Parathyroid adenoma (tissue), 2 donors: ENCODE data around the gene CHTF18.

Experiments used
- H2AFZ ChIP-seq: fragments of 300-600 bp; sonication (generic); one replicate; pipeline ENCODE4 v1.7.0; 2017; ENCODE audit warnings: antibody characterized with exemption, mild to moderate bottlenecking
- H3K27ac ChIP-seq: fragments of 300-600 bp; sonication (generic); one replicate; pipeline ENCODE4 v1.7.0; 2017
- H3K27me3 ChIP-seq: fragments of 300-600 bp; sonication (generic); one replicate; pipeline ENCODE4 v1.7.0; 2017; ENCODE audit warnings: low read length; ENCODE audit not compliant: control insufficient read depth, insufficient read depth
- H3K36me3 ChIP-seq: fragments of 300-600 bp; sonication (generic); one replicate; pipeline ENCODE4 v1.7.0; 2017; ENCODE audit warnings: low read length; ENCODE audit not compliant: control insufficient read depth, insufficient read depth
- H3K4me1 ChIP-seq: fragments of 300-600 bp; sonication (generic); one replicate; pipeline ENCODE4 v1.7.0; 2017; ENCODE audit warnings: control low read depth
- H3K4me2 ChIP-seq: fragments of 300-600 bp; sonication (generic); one replicate; pipeline ENCODE4 v1.7.0; 2017; ENCODE audit warnings: low read length
- H3K4me3 ChIP-seq: fragments of 300-600 bp; sonication (generic); one replicate; pipeline ENCODE4 v1.7.0; 2017; ENCODE audit warnings: low read depth, low read length
- H3K79me2 ChIP-seq: fragments of 300-600 bp; sonication (generic); one replicate; pipeline ENCODE4 v1.7.0; 2017; ENCODE audit warnings: control low read depth
- H3K9ac ChIP-seq: fragments of 300-600 bp; sonication (generic); one replicate; pipeline ENCODE4 v1.7.0; 2017; ENCODE audit warnings: mild to moderate bottlenecking
- H3K9me3 ChIP-seq: fragments of 300-600 bp; sonication (generic); one replicate; pipeline ENCODE4 v1.7.0; 2017; ENCODE audit warnings: low read length; ENCODE audit not compliant: control insufficient read depth
- CTCF ChIP-seq: fragments of 300-600 bp; sonication (generic); IDR thresholded peaks from one replicate; pipeline ENCODE4 v1.7.0; 2017; ENCODE audit warnings: antibody characterized with exemption, mild to moderate bottlenecking
- donor health status: primary hyperparathyroidism.

Gene CHTF18

GRCh38 chr16:763369-764183, 24.8 kb upstream of the CHTF18 start:
- H3K4me2 ChIP-seq, result no peak overlapping the region
- H3K79me2 ChIP-seq, result no peaks in the 10 kb centered on the region
- no peak overlapping the region for H3K9ac ChIP-seq
- H3K4me1 ChIP-seq, result no peaks in the 10 kb centered on the region
- no peak overlapping the region for H3K4me3 ChIP-seq
- H3K27ac ChIP-seq, result no peak overlapping the region
- H3K9me3 ChIP-seq, result no peaks in the 10 kb centered on the region
- no peaks in the 10 kb centered on the region for H3K27me3 ChIP-seq
- H2AFZ ChIP-seq, result no peak overlapping the region
- TF ChIP-seq CTCF, result no peak
- H3K36me3 ChIP-seq, result no peaks in the 10 kb centered on the region

GRCh38 chr16:764184-764750, 24.2 kb upstream of the CHTF18 start:
- TF ChIP-seq CTCF, result no peak
- Histone ChIP-seq H3K9ac (no peak overlapping the region), H2AFZ (no peak overlapping the region), H3K79me2 (no peaks in the 10 kb centered on the region), H3K9me3 (no peaks in the 10 kb centered on the region), H3K36me3 (no peaks in the 10 kb centered on the region), H3K27me3 (no peaks in the 10 kb centered on the region), H3K27ac (no peak overlapping the region), H3K4me1 (no peaks in the 10 kb centered on the region), H3K4me2 (no peak overlapping the region), H3K4me3 (no peak overlapping the region)

GRCh38 chr16:764848-765487, 23.5 kb upstream of the CHTF18 start:
- H3K27me3 ChIP-seq, result no peaks in the 10 kb centered on the region
- H3K9ac ChIP-seq, result no peak overlapping the region
- no peak overlapping the region for H3K4me2 ChIP-seq
- no peak overlapping the region for H2AFZ ChIP-seq
- no peak overlapping the region for H3K27ac ChIP-seq
- TF ChIP-seq CTCF, result no peak
- H3K79me2 ChIP-seq, result no peaks in the 10 kb centered on the region
- no peaks in the 10 kb centered on the region for H3K4me1 ChIP-seq
- no peaks in the 10 kb centered on the region for H3K36me3 ChIP-seq
- H3K9me3 ChIP-seq, result no peaks in the 10 kb centered on the region
- no peak overlapping the region for H3K4me3 ChIP-seq

- no peak for TF ChIP-seq CTCF
These were observed 22.9 kb upstream of the CHTF18 start for GRCh38 chr16:765488-765865.

More at GRCh38 chr16:765488-765865, 22.9 kb upstream of the CHTF18 start:
- H3K79me2 ChIP-seq, result no peaks in the 10 kb centered on the region
- no peaks in the 10 kb centered on the region for H3K4me1 ChIP-seq
- H3K4me2 ChIP-seq, result no peak overlapping the region
- H3K36me3 ChIP-seq, result no peaks in the 10 kb centered on the region
- no peak overlapping the region for H3K27ac ChIP-seq
- no peaks in the 10 kb centered on the region for H3K9me3 ChIP-seq
- H3K27me3 ChIP-seq, result no peaks in the 10 kb centered on the region
- H2AFZ ChIP-seq, result no peak overlapping the region
- H3K9ac ChIP-seq, result no peak overlapping the region
- no peak overlapping the region for H3K4me3 ChIP-seq
